ENCODE measurements around the gene CCDC12.
A peak's percentile ranks its signal among the peaks of the same experiment; 100 is the strongest.

Gene CCDC12

DNA sequence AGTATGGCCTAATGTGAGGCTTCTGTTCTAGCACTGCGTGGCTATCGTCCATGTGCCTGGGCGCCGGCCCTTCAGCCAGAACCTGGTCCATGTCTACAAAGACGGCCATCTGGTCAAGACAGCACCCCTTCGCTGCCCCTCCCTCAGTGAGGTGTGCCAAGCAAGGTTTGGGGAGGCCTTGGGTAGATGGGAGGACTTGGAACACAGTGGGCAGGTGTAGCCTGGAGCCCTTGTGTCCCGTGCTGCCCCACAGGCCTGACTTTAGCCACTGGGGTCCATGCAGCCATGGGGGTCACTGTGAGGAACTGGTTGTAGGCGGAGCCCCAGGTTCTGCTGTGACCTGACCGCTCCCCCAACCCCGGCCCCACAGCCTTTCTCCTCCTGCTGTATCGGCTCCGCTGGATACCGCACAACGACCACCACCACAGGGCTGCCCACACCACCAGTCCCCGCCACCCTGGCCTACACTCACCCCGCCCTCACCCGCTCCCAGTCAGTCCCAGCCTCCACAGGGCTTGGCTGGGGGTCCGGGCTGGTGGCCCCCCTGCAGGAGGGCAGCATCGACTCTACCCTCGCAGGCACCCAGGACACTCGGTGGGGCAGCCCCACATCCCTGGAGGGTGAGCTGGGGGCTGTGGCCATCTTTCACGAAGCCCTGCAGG lies 19.5 kb upstream of the CCDC12 start:
- no peak for DNase-seq

GRCh38 chr3:46994801-46995731 lies 18.5 kb upstream of the CCDC12 start:
- DNase-seq: no peak

- no peak for DNase-seq
Observed at GRCh38 chr3:46993986-46994385, 17.4 kb upstream of the CCDC12 start.

GRCh38 chr3:46993292-46993691 lies 16.7 kb upstream of the CCDC12 start:
- no peak for DNase-seq

DNA sequence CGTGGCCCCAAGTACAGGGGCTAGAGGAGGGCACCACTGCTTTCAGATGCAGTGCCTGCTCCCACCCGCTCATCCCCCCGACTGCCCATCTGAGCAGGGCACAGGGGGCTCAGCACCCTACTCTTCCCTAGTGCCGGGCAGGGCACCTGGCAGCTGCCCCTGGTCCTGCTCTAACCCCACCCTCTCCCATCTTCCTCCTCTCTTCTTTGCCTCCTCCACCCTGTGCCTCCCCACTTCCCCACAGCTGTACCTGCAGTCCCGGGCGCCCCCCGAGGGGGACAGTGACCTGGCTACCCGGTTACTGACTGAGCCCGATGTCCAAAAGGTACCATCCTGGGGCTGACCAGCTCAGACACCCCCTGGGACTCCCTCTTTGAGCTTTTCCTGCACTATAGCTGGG lies 15.7 kb upstream of the CCDC12 start:
- DNase-seq: no peak

DNA sequence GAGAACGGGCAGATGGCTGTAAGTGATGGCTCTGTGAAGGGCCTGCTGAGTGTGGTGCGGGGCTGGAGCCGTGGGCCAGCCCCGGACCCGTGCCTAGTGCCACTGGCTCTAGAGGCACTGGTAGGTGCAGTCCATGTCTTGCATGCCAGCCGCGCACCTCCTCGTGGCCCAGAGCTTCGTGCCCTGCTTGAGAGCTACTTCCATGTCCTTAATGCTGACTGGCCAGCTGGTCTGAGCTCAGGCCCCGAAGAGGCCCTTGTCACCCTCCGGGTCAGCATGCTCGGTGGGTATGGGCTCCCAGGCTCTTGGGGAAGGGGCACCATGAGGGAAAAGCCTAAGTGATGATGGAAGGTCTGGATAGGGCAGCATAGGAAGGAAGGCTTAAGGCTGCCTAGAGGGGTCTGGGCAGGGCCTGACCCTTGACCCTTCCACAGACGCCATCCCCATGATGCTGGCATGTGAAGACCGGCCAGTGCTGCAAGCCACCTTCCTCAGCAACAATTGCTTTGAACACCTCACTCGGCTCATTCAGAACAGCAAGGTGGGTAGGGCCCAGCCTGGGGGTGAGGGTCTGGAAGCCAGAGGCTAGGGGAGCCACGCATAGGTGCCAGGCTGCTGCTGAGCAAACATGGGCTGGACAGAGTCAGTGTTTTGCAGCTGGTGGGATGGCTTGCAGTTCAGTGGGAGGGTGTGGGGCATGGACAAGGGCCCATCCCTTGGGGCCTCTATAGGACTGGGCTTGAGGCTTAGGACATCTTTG lies 15.0 kb upstream of the CCDC12 start:
- DNase-seq: no peak

DNA sequence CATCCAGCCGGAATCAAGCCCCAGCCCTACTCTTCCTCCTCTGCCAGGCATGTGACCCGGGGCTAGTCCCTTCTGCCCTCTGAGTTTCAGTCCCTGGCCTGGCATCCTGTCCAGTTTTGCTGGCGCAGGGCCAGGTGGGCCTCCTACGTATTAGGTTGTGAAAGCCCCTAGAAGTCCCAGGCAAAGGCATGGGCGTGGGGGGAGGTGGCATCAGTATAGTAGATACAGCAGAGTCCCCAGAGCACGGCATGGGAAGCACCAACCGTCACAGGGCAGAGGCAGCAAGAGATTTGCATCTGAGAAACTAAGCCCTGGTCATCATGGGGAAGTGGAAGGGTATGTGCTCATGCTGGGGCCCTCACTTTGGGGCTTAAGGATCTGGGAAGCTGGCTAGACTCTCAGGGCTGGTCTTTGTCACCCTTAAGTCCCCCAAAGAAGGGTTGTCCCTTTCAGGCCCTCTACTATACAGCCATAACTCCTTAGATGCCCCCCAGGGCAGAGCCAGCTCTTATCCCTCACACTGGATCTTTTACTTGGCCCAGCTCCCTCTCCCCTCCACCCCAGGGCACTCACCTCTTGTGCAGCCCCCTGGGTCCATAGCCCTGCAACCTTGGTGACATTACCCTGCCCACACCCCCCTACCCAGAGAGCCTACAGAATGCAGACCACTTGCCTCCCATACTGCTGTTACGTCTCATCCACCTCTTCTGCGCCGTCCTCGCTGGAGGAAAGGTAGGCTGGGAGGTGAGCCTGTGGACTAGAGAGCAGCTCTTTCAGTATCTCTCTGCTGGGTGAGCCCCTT lies 14.2 kb upstream of the CCDC12 start:
- DNase-seq: no peak

- DNase-seq: no peak
Observed at GRCh38 chr3:46989146-46989810, 12.7 kb upstream of the CCDC12 start.

- no peak for DNase-seq
Observed at GRCh38 chr3:46988616-46989015, 12.1 kb upstream of the CCDC12 start.

- peak; percentile 28 for DNase-seq
Observed at GRCh38 chr3:46987743-46988401, 11.3 kb upstream of the CCDC12 start.

DNA sequence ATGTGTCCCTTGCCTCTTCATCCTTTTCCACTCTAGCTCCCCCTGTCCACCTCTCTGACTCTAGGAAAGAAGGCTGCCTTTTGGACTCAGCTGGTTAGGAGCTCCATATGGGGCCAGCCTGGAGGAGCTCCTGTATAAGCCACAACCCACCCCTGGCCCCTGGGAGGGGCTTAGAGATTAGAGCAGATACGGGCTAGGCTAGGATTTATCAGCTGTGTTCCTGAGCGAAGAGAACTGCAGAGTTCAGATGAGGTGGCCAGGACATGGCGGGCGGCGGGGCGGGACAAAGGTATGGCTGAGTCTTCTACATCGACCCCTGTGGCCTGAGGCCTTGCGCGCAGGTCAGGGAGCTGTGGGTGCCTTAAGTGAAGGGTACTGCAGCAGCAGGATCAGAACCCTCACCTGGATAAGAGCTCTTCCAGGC lies 10.8 kb upstream of the CCDC12 start:
- no peak for DNase-seq

DNA sequence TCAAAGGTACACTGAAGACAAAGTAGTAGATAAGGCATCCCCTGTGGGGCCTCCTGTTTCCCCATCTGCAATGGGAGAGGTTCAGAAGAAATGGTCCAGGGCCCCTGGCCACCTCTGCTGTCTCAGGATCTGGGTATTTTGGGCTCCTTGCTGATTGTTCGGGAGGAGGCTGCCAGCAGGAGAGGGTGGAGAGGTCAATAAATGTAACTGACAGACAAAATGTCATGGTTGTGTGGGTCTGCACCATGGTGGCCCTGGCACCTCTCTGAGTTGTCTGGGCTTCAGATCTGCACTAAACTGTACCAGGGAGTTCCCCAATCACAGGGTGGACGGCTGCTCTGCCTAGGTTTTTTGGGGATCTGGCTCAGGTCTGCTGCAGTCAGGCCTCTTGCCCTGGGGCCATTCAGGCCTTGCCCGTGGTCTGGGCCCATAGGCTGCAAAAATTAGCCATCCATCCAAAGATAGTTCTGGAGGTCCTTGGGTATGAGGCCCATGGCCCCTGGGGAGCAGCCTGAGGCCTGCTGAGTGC lies 10.3 kb upstream of the CCDC12 start:
- no peak for DNase-seq

- no peak for DNase-seq
Observed at GRCh38 chr3:46986055-46986730, 9.6 kb upstream of the CCDC12 start.

- DNase-seq: no peak
Observed at GRCh38 chr3:46985588-46985987, 9.0 kb upstream of the CCDC12 start.

DNA sequence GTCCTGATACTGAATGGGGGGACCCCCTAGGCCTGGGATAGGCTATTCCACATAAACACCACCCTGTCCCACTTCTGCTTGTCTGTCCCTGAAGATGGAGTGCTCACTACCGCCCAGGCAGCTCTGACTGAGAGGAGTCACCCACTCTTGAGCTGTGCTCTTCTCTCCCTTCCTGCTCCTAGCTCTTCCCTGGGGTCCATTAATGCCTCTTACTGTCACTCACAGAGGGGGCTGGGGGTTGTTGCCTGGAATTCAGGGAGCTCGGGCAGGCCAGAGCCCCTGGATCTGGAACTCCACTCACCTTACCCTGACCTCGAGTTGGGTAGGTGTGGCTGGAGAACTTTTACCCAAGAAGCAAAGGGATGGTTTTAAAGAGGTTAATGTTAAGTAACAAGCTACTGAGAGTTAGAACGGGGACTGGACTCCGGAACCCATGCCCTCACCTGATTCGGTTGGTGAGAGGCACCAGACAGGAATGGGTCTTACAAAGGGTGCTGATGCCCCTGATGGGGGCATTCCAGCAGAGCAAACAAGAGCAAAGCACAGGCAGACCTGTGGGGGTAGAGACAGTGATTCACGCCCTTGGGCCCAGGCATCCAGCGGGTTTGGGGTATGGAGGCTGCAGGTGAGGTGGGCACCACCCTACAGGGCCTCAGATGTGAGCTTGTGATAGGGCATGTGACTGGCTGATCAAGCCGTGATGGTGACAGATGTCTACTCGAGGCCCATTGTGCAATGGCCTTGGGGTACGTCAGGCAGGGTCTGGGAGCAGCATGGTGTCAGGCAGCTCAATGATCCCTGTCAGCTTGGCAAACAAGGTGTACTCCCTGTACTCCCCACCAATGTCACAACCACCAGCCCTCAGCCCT lies 8.3 kb upstream of the CCDC12 start:
- DNase-seq: no peak

DNA sequence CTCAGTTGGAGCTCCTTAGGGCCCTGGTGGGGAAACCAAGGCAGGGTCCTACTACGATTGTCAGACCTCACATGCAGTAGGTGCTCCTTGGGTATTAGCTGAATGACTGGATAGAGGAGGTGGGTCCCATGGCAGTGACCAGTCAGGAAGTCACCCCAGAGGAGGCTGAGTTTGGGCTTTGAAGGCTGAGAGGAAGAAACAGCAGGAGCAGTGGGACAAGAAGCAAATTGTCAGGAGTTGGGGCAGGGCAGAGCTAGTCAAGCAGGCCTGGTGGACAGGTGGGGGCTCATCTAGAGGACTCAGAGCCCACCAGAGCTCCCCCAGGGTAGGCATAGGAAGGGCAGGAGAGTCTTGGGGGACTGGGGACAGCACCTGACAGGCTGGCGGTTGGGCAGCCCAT lies 6.0 kb upstream of the CCDC12 start:
- no peak for DNase-seq

GRCh38 chr3:46981932-46982471 lies 5.5 kb upstream of the CCDC12 start:
- DNase-seq: no peak

DNA sequence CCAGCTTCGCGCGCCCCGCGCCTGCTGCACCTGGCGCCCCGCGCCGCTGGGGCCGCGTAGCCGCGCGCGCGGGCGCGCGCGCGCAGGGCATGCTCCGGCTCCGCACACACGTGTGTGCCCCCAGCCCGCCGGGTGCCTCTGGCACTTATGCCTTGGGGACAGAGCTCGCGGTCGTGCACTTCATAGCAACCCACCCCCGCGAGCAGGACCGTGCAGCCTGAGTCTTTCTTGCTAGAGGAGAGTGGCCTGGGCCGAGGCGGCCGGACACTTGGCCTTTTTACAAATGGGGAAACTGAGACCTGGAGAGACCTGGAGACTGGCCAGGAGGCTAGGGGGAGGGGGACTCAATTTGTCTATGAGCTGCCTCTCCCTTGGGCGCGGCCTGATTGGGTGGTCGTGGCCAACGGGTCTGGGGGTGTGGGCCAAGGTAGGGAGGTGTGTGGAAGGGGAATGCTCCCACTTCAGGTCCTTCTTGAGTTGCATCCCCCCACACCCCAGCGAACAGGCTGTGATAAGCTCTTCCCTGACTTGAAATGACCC lies 3.5 kb upstream of the CCDC12 start:
- DNase-seq: no peak
